ENCODE measurements around the gene HHIPL2. TPM values are rescaled to one million over a fixed set of nuclear protein-coding genes. Genes with fewer than 3 reads are reported as not detected.

Gene HHIPL2
- total and polyA plus RNA-seq, 10 of the 15 experiments (the other 5 are each of a cell fraction or from before 2014, with no cell fraction given) = 0.06 to 0.29 (median 0.09) TPM; not detected in 3

DNA sequence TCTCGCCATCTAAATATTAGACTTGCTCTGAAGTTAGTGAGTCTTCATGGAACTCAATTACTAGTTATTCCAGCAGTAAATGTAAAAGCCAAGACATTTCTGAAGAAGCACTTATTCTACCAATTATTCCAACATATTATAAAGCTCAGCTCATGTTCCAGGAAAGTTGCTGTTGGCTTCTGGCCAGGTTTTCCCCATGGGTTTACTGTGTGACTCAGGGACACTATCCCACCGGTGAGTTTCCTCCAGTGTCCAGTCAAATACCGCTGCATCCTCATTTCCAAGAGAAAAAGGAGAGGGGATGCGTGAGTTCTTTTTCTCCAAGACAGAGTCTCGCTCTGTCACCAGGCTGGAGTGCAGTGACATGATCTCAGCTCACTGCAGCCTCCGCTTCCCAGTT lies 9.2 kb upstream of the HHIPL2 start (continued):
- TF ChIP-seq, protein P1, sequence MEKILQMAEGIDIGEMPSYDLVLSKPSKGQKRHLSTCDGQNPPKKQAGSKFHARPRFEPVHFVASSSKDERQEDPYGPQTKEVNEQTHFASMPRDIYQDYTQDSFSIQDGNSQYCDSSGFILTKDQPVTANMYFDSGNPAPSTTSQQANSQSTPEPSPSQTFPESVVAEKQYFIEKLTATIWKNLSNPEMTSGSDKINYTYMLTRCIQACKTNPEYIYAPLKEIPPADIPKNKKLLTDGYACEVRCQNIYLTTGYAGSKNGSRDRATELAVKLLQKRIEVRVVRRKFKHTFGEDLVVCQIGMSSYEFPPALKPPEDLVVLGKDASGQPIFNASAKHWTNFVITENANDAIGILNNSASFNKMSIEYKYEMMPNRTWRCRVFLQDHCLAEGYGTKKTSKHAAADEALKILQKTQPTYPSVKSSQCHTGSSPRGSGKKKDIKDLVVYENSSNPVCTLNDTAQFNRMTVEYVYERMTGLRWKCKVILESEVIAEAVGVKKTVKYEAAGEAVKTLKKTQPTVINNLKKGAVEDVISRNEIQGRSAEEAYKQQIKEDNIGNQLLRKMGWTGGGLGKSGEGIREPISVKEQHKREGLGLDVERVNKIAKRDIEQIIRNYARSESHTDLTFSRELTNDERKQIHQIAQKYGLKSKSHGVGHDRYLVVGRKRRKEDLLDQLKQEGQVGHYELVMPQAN (conservative IDR thresholded peaks at IDR 0.05) = no peak

DNA sequence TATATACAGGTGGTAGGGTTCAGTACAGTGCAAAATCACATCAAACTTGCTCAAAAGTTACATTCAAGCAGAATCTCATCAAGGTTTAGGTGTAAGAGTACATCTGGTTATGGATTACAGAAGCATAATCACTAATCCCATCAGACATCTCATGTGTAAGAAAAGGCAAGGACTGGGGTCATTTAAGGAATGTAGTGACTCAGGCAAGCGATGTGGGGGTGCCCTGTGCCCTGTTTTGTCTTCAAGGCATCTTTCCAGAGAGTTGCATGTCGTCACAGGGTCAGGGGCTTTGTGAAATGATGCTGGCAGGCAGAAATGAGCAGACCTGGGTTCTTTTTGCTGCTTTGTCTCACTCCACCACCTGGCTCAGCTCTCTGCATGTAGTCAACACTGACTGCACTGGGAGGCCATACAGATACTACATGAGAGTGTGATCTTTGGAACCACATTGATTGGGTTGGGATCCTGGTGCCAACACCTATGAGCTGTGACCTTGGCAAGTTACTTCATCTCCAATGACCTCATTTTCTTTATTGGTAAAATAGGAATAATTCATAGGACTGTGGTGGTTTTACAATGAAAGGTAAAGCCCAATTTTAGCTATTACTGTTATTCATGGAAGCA lies 8.2 kb upstream of the HHIPL2 start:
- H3K9ac ChIP-seq (ENCODE audit: control insufficient read depth, insufficient read depth, low read length) = no peak overlapping the region
- ATAC-seq = no peak
- ChIA-PET SMC1A (ENCODE audit: uncharacterized antibody, unreplicated experiment) (interaction anchor here (1.2 to 1.3 kb wide), 2 partner anchors 9 to 23 kb away, joined by 4 read pairs; no protein-coding TSS in a partner anchor), POLR2A (interaction anchor here (1.2 kb wide), 1 partner anchor 16 kb away, joined by 4 read pairs; no protein-coding TSS in a partner anchor), RAD21 (ENCODE audit: unreplicated experiment) (interaction anchor here (1.0 kb wide), 1 partner anchor 79 kb away, joined by 3 read pairs; no protein-coding TSS in a partner anchor), CTCF (interaction anchor here (0.7 to 0.9 kb wide), 3 partner anchors 78 to 335 kb away, joined by 3 read pairs; no protein-coding TSS in a partner anchor)
- intact Hi-C loops (cut with micrococcal nuclease; ENCODE audit: unreplicated experiment) = no loop called here
- H3K9me3 ChIP-seq (replicated peaks; ENCODE audit: control insufficient read depth, insufficient read depth, low read length) = no peaks in the 10 kb centered on the region
- TF ChIP-seq EGR1 (IDR thresholded peaks at IDR 0.05; ENCODE audit: borderline replicate concordance in 1 of 2, low read depth in 2 of 2, low read length in 2 of 2) (no peak), LARP7 (IDR thresholded peaks at IDR 0.05) (no peak), FOS (IDR thresholded peaks at IDR 0.05; ENCODE audit: borderline replicate concordance, extremely low read depth, insufficient read length) (no peak), ZNF274 (IDR thresholded peaks at IDR 0.05; ENCODE audit: insufficient read depth, insufficient read length) (no peak), KAT2A (conservative IDR thresholded peaks at IDR 0.05; ENCODE audit: control insufficient read depth, low read depth, low read length) (no peak), SMC3 (IDR thresholded peaks at IDR 0.05; ENCODE audit: borderline replicate concordance, low read length) (no peak), NBN (IDR thresholded peaks at IDR 0.05) (no peak), PAX5 (IDR thresholded peaks at IDR 0.05; ENCODE audit: borderline replicate concordance, low read depth, low read length) (no peak), MEF2A (IDR thresholded peaks at IDR 0.05; ENCODE audit: insufficient read depth, low read depth, low read length) (no peak)
- TF ChIP-seq, protein P2, sequence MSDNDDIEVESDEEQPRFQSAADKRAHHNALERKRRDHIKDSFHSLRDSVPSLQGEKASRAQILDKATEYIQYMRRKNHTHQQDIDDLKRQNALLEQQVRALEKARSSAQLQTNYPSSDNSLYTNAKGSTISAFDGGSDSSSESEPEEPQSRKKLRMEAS (IDR thresholded peaks at IDR 0.05; ENCODE audit: low read depth, low read length) = no peak
- TF ChIP-seq, protein P3, sequence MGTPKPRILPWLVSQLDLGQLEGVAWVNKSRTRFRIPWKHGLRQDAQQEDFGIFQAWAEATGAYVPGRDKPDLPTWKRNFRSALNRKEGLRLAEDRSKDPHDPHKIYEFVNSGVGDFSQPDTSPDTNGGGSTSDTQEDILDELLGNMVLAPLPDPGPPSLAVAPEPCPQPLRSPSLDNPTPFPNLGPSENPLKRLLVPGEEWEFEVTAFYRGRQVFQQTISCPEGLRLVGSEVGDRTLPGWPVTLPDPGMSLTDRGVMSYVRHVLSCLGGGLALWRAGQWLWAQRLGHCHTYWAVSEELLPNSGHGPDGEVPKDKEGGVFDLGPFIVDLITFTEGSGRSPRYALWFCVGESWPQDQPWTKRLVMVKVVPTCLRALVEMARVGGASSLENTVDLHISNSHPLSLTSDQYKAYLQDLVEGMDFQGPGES (IDR thresholded peaks at IDR 0.05) = no peak
- TF ChIP-seq, protein P4, sequence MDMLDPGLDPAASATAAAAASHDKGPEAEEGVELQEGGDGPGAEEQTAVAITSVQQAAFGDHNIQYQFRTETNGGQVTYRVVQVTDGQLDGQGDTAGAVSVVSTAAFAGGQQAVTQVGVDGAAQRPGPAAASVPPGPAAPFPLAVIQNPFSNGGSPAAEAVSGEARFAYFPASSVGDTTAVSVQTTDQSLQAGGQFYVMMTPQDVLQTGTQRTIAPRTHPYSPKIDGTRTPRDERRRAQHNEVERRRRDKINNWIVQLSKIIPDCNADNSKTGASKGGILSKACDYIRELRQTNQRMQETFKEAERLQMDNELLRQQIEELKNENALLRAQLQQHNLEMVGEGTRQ (IDR thresholded peaks at IDR 0.05; ENCODE audit: borderline replicate concordance, low read depth, low read length) = no peak
- TF ChIP-seq, protein P5, sequence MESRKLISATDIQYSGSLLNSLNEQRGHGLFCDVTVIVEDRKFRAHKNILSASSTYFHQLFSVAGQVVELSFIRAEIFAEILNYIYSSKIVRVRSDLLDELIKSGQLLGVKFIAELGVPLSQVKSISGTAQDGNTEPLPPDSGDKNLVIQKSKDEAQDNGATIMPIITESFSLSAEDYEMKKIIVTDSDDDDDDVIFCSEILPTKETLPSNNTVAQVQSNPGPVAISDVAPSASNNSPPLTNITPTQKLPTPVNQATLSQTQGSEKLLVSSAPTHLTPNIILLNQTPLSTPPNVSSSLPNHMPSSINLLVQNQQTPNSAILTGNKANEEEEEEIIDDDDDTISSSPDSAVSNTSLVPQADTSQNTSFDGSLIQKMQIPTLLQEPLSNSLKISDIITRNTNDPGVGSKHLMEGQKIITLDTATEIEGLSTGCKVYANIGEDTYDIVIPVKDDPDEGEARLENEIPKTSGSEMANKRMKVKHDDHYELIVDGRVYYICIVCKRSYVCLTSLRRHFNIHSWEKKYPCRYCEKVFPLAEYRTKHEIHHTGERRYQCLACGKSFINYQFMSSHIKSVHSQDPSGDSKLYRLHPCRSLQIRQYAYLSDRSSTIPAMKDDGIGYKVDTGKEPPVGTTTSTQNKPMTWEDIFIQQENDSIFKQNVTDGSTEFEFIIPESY (IDR thresholded peaks at IDR 0.05) = no peak
- H4K20me1 ChIP-seq (ENCODE audit: control insufficient read depth, insufficient read depth) = no peaks in the 10 kb centered on the region
- no peak for FAIRE-seq
- no peaks in the 10 kb centered on the region for H3K79me2 ChIP-seq (ENCODE audit: control insufficient read depth, insufficient read depth, low read length)
- peaks cover 5 to 10% of the 10 kb centered on the region in 2 experiments; a peak in 2 of 4 replicates for H3K36me3 ChIP-seq (ENCODE audit: control insufficient read depth in 2 of 2, insufficient read depth in 2 of 2, low read length in 1 of 2)
- in situ Hi-C loops (cut with MboI) = no loop called here
- H3K4me2 ChIP-seq (ENCODE audit: control insufficient read depth, insufficient read depth) = no peak overlapping the region
- H3K4me3 ChIP-seq = no peak overlapping the region
- no peak overlapping the region for H3K27ac ChIP-seq (ENCODE audit: control insufficient read depth, insufficient read depth)
- DNase-seq (ENCODE audit: low read depth, low spot score) = no peak
- WGBS (ENCODE audit: insufficient coverage, insufficient replicate concordance, low lambda C conversion rate, missing lambda C conversion rate) = 83% methylated on average over 2 of the region's 2 CpGs
- no peaks in the 10 kb centered on the region for H3K4me1 ChIP-seq (ENCODE audit: control insufficient read depth, insufficient read depth, low read length)
- BruUV-seq (replicated peaks) = no TSS peak
- no peaks in the 10 kb centered on the region for H3K27me3 ChIP-seq (replicated peaks in 1 of 2; ENCODE audit: control insufficient read depth in 2 of 2, insufficient read depth in 2 of 2, low read length in 1 of 2)
- no peak overlapping the region for H2AFZ ChIP-seq (ENCODE audit: control insufficient read depth, low read depth, low read length)

All from GM12878 (cell line).